H4 (cell line): ENCODE measurements around the gene PAX2. TPM values are rescaled to one million over a fixed set of nuclear protein-coding genes. Genes with fewer than 3 reads are reported as not detected.

ENCODE experiments used
- DNase-seq: peaks from one replicate; pipeline ENCODE4 v3.0.0-alpha.2; 2015; ENCODE audit warnings: low spot score
- total RNA-seq: library from RNA; depleted of rRNA; stranded (reverse); fragments of >200 nt; shearing (Covaris generic); gene quantifications from 2 replicates; pipeline ENCODE4 v1.2.3, GENCODE V29; 2014

The PAX2 gene
- total RNA-seq, 1 experiment from 2014 or later = not detected

- no peak for DNase-seq
Measured at GRCh38 chr10:100751211-100751933, 6.0 kb downstream of the PAX2 start.

GRCh38 chr10:100755821-100756220, 10.4 kb downstream of the PAX2 start:
- DNase-seq = no peak

- no peak for DNase-seq
Measured at GRCh38 chr10:100759331-100759730, 13.9 kb downstream of the PAX2 start.

GRCh38 chr10:100760726-100761125, 15.3 kb downstream of the PAX2 start:
- no peak for DNase-seq

- no peak for DNase-seq
Measured at GRCh38 chr10:100761191-100761590, 15.8 kb downstream of the PAX2 start.

- DNase-seq = no peak
Measured at GRCh38 chr10:100763043-100763747, 17.8 kb downstream of the PAX2 start.

GRCh38 chr10:100766693-100767421, 21.5 kb downstream of the PAX2 start:
- no peak for DNase-seq

GRCh38 chr10:100767422-100767775, 22.0 kb downstream of the PAX2 start:
- DNase-seq = no peak

- DNase-seq = no peak
Measured at GRCh38 chr10:100769481-100769880, 24.1 kb downstream of the PAX2 start.

GRCh38 chr10:100773646-100774045, 28.3 kb downstream of the PAX2 start:
- DNase-seq = no peak

GRCh38 chr10:100774223-100774622, 28.8 kb downstream of the PAX2 start:
- no peak for DNase-seq

GRCh38 chr10:100774876-100775275, 29.5 kb downstream of the PAX2 start:
- DNase-seq = no peak

- DNase-seq = no peak
Measured at GRCh38 chr10:100775386-100775785, 30.0 kb downstream of the PAX2 start.

- DNase-seq = no peak
Measured at GRCh38 chr10:100775871-100776270, 30.5 kb downstream of the PAX2 start.

GRCh38 chr10:100776671-100777070, 31.3 kb downstream of the PAX2 start:
- DNase-seq = no peak

GRCh38 chr10:100779329-100779728, 33.9 kb downstream of the PAX2 start:
- DNase-seq = no peak

GRCh38 chr10:100780324-100780723, 34.9 kb downstream of the PAX2 start:
- DNase-seq = no peak

- DNase-seq = no peak
Measured at GRCh38 chr10:100781145-100781665, 35.8 kb downstream of the PAX2 start.

GRCh38 chr10:100782461-100783244, 37.3 kb downstream of the PAX2 start:
- DNase-seq = no peak

- DNase-seq = no peak
Measured at GRCh38 chr10:100784126-100784525, 38.7 kb downstream of the PAX2 start.

GRCh38 chr10:100786591-100786990, 41.2 kb downstream of the PAX2 start:
- no peak for DNase-seq
